H9 (cell line): ENCODE measurements around the gene EPB41. TPM values are rescaled to one million over a fixed set of nuclear protein-coding genes. Genes with fewer than 3 reads are reported as not detected.
A peak's percentile ranks its signal among the peaks of the same experiment; 100 is the strongest.

Experiments used
- DNase-seq: peaks from one replicate; pipeline ENCODE4 v3.0.0-alpha.2; 2017
- H2AFZ ChIP-seq: one replicate; pipeline ENCODE4 v1.6.1; 2013; ENCODE audit warnings: mild to moderate bottlenecking, low read length, control low read depth, moderate library complexity
- H2AK5ac ChIP-seq: 2 replicates; pipeline ENCODE4 v1.6.1; 2013; ENCODE audit warnings: low read length, control low read depth, mixed read lengths; ENCODE audit not compliant: insufficient read length
- H2BK120ac ChIP-seq: one replicate; pipeline ENCODE4 v1.6.1; 2013; ENCODE audit warnings: low read depth, mild to moderate bottlenecking, low read length, control low read depth, inconsistent platforms; ENCODE audit not compliant: poor library complexity, severe bottlenecking
- H2BK12ac ChIP-seq: 2 replicates; pipeline ENCODE4 v1.6.1; 2013; ENCODE audit warnings: low read length, control low read depth, mixed read lengths, low read depth; ENCODE audit not compliant: insufficient read length
- H2BK15ac ChIP-seq: 2 replicates; pipeline ENCODE4 v1.6.1; 2013; ENCODE audit warnings: low read depth, low read length, control low read depth
- H2BK20ac ChIP-seq: one replicate; pipeline ENCODE4 v1.6.1; 2013; ENCODE audit warnings: low read depth, mild to moderate bottlenecking, low read length, control low read depth, inconsistent platforms; ENCODE audit not compliant: poor library complexity, severe bottlenecking
- H2BK5ac ChIP-seq: 2 replicates; pipeline ENCODE4 v1.6.1; 2013; ENCODE audit warnings: low read length, control low read depth, mixed read lengths; ENCODE audit not compliant: insufficient read length
- H3K14ac ChIP-seq: 2 replicates; pipeline ENCODE4 v1.6.1; 2013; ENCODE audit warnings: low read length, control low read depth; ENCODE audit not compliant: insufficient read depth
- H3K18ac ChIP-seq: 2 replicates; pipeline ENCODE4 v1.6.1; 2013; ENCODE audit warnings: low read depth, mild to moderate bottlenecking, mixed read lengths, low read length, control low read depth; ENCODE audit not compliant: insufficient read length
- H3K23ac ChIP-seq: 2 replicates; pipeline ENCODE4 v1.6.1; 2013; ENCODE audit warnings: low read length, control low read depth, mixed read lengths, low read depth; ENCODE audit not compliant: insufficient read length
- H3K23me2 ChIP-seq: 2 replicates; pipeline ENCODE4 v1.6.1; 2013; ENCODE audit warnings: low read depth, mild to moderate bottlenecking, mixed read lengths, low read length, control low read depth; ENCODE audit not compliant: insufficient read length, poor library complexity, severe bottlenecking
- H3K27ac ChIP-seq: 2 replicates; pipeline ENCODE4 v1.5.1; 2013; ENCODE audit warnings: low read length, control low read depth, mixed read lengths, low read depth; ENCODE audit not compliant: insufficient read length
- H3K27me3 ChIP-seq: 2 replicates; pipeline ENCODE4 v1.6.1; 2013; ENCODE audit warnings: low read length, control low read depth, inconsistent platforms; ENCODE audit not compliant: insufficient read depth
- H3K4ac ChIP-seq: 2 replicates; pipeline ENCODE4 v1.6.1; 2013; ENCODE audit warnings: low read depth, mild to moderate bottlenecking, control low read depth, inconsistent platforms, low read length, moderate library complexity
- H3K4me1 ChIP-seq: 2 replicates; pipeline ENCODE4 v1.6.1; 2013; ENCODE audit warnings: low read length, control low read depth, inconsistent platforms; ENCODE audit not compliant: insufficient read depth
- H3K4me2 ChIP-seq: 2 replicates; pipeline ENCODE4 v1.6.1; 2013; ENCODE audit warnings: low read length, control low read depth, mixed read lengths; ENCODE audit not compliant: insufficient read length, insufficient read depth
- H3K56ac ChIP-seq: 2 replicates; pipeline ENCODE4 v1.6.1; 2013; ENCODE audit warnings: low read depth, mild to moderate bottlenecking, mixed read lengths, low read length, control low read depth; ENCODE audit not compliant: insufficient read length
- H3K79me1 ChIP-seq: 2 replicates; pipeline ENCODE4 v1.6.1; 2013; ENCODE audit warnings: low read depth, mild to moderate bottlenecking, moderate library complexity, low read length, control low read depth, inconsistent platforms; ENCODE audit not compliant: insufficient read depth, poor library complexity, severe bottlenecking
- H3K79me2 ChIP-seq: 2 replicates; pipeline ENCODE4 v1.6.1; 2013; ENCODE audit warnings: low read length, control low read depth, inconsistent platforms; ENCODE audit not compliant: insufficient read depth
- H3K9ac ChIP-seq: 2 replicates; pipeline ENCODE4 v1.6.1; 2013; ENCODE audit warnings: low read length, control low read depth, mixed read lengths; ENCODE audit not compliant: insufficient read length; ENCODE audit errors: extremely low read depth
- H3K9me3 ChIP-seq: one replicate; pipeline ENCODE4 v1.6.1; 2013; ENCODE audit warnings: low read depth, low read length, inconsistent platforms; ENCODE audit not compliant: control insufficient read depth
- H3T11ph ChIP-seq: one replicate; pipeline ENCODE4 v1.6.1; 2013; ENCODE audit warnings: mild to moderate bottlenecking, low read length, control low read depth, inconsistent platforms
- H4K20me1 ChIP-seq: one replicate; pipeline ENCODE4 v1.6.1; 2013; ENCODE audit not compliant: control insufficient read depth, insufficient read length, insufficient read depth
- H4K5ac ChIP-seq: 2 replicates; pipeline ENCODE4 v1.6.1; 2013; ENCODE audit warnings: low read depth, mild to moderate bottlenecking, mixed read lengths, low read length, control low read depth; ENCODE audit not compliant: insufficient read length
- H4K8ac ChIP-seq: replicated peaks from 2 replicates; pipeline ENCODE4 v1.6.1; 2013; ENCODE audit warnings: low read length, control low read depth, mixed read lengths, low read depth; ENCODE audit not compliant: insufficient read length
- H4K91ac ChIP-seq: 2 replicates; pipeline ENCODE4 v1.6.1; 2013; ENCODE audit warnings: low read depth, mild to moderate bottlenecking, moderate library complexity, mixed read lengths, low read length, control low read depth; ENCODE audit not compliant: insufficient read length
- H3K27ac Mint-ChIP-seq, 3 experiments: 2 replicates in 2 of 3; 3 replicates in 1 of 3; pipeline ENCODE4 v1.8.0; 2020 to 2021; ENCODE audit warnings: mixed read lengths in 3 of 3, mild to moderate bottlenecking in 1 of 3, moderate library complexity in 1 of 3
- H3K27me3 Mint-ChIP-seq: 2 replicates; pipeline ENCODE4 v1.8.0; 2021; ENCODE audit warnings: low read depth, mild to moderate bottlenecking, moderate library complexity, mixed read lengths
- H3K36me3 Mint-ChIP-seq, 3 experiments: 2 replicates in 2 of 3; 3 replicates in 1 of 3; pipeline ENCODE4 v1.8.0; 2020 to 2021; ENCODE audit warnings: low read depth in 3 of 3, mixed read lengths in 3 of 3; ENCODE audit not compliant: insufficient read depth in 1 of 3
- H3K4me1 Mint-ChIP-seq, 2 experiments: 2 replicates each; pipeline ENCODE4 v1.8.0; 2020; ENCODE audit warnings: mixed read lengths in 2 of 2
- H3K4me3 Mint-ChIP-seq, 2 experiments: 2 replicates in 1 of 2; 3 replicates in 1 of 2; pipeline ENCODE4 v1.8.0; 2020 to 2021; ENCODE audit warnings: mild to moderate bottlenecking in 2 of 2, mixed read lengths in 2 of 2, moderate library complexity in 1 of 2
- H3K9me3 Mint-ChIP-seq, 2 experiments: 2 replicates in 1 of 2; 3 replicates in 1 of 2; pipeline ENCODE4 v1.8.0; 2020; ENCODE audit warnings: mild to moderate bottlenecking in 2 of 2, mixed read lengths in 2 of 2, moderate library complexity in 1 of 2
- WGBS: extraction: QIAGEN DNeasy Blood & Tissue Kit; methylation state at CpG from one replicate; pipeline ENCODE4 v1.1.7; 2013; ENCODE audit warnings: missing lambda C conversion rate, low lambda C conversion rate, mixed read lengths; ENCODE audit not compliant: insufficient read length; ENCODE audit errors: extremely low coverage; 5-methylcytosine and 5-hydroxymethylcytosine counted together
- total RNA-seq: library from RNA; stranded (reverse); gene quantifications from 2 replicates; pipeline ENCODE4 v1.2.1, GENCODE V29; 2021
- TF ChIP-seq, protein P1 (sequence below): fragments of 200-600 bp; sonication (generic); conservative IDR thresholded peaks from 3 replicates; pipeline ENCODE4 v1.8.0; 2021; ENCODE audit warnings: antibody characterized with exemption, mild to moderate bottlenecking

The EPB41 gene
- total RNA-seq, 1 experiment from 2014 or later, result 75.4 TPM

DNA sequence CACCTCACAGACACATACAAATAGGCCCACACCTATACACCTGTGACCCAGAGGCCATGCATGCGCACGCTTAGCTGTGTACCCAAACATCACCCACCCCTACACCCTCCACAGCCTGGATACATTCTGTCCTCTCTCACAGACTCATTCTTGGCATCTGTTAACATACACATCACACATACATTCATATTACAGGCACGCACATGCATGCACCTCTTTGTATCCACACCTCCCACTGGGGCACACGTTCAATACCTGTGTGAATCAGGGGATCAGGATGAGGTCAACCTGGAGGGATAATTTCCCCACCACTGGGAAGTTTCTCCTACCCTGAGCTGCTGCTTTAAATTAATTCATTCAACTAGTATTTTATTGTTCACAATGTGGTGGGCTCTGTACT lies 35.6 kb upstream of the EPB41 start:
- H3K23ac ChIP-seq, result no peak overlapping the region
- H2BK12ac ChIP-seq, result no peak overlapping the region
- H3K56ac ChIP-seq, result no peak overlapping the region
- 0 out of 7 replicates have a peak overlapping the region, but pooled peaks of 1 of the 3 experiments have one; percentile 44 for H3K27ac Mint-ChIP-seq
- no peak overlapping the region for H3K18ac ChIP-seq
- no peaks in the 10 kb centered on the region for H3K36me3 Mint-ChIP-seq
- no peak overlapping the region for H3K4ac ChIP-seq
- no peak overlapping the region for H3K9ac ChIP-seq
- peaks cover 4% of the 10 kb centered on the region for H3K23me2 ChIP-seq
- peaks cover 17 to 21% of the 10 kb centered on the region in 2 experiments for H3K4me1 Mint-ChIP-seq
- no peak overlapping the region for H3K14ac ChIP-seq
- H4K20me1 ChIP-seq, result no peaks in the 10 kb centered on the region
- no peak overlapping the region for H2BK5ac ChIP-seq
- no peak overlapping the region for H2BK20ac ChIP-seq
- no peaks in the 10 kb centered on the region for H3K79me2 ChIP-seq
- H4K8ac ChIP-seq, result no peak overlapping the region
- peaks cover 6% of the 10 kb centered on the region; the same call in 1 of the 2 replicates for H3K4me1 ChIP-seq
- no peaks in the 10 kb centered on the region for H3K9me3 ChIP-seq
- H3K27me3 Mint-ChIP-seq, result peaks cover 6% of the 10 kb centered on the region
- no peak for DNase-seq
- H3K9me3 Mint-ChIP-seq, result no peaks in the 10 kb centered on the region; a peak in 1 of 5 replicates
- no peak overlapping the region for H2AFZ ChIP-seq
- no peak overlapping the region for H4K91ac ChIP-seq
- H2BK15ac ChIP-seq, result no peak overlapping the region
- no peaks in the 10 kb centered on the region for H3K79me1 ChIP-seq
- H4K5ac ChIP-seq, result no peak overlapping the region
- H2AK5ac ChIP-seq, result no peak overlapping the region
- H3T11ph ChIP-seq, result no peak overlapping the region
- H3K4me3 Mint-ChIP-seq, result no peak overlapping the region
- H3K4me2 ChIP-seq, result no peak overlapping the region
- H3K27ac ChIP-seq, result no peak overlapping the region
- TF ChIP-seq, protein P1, sequence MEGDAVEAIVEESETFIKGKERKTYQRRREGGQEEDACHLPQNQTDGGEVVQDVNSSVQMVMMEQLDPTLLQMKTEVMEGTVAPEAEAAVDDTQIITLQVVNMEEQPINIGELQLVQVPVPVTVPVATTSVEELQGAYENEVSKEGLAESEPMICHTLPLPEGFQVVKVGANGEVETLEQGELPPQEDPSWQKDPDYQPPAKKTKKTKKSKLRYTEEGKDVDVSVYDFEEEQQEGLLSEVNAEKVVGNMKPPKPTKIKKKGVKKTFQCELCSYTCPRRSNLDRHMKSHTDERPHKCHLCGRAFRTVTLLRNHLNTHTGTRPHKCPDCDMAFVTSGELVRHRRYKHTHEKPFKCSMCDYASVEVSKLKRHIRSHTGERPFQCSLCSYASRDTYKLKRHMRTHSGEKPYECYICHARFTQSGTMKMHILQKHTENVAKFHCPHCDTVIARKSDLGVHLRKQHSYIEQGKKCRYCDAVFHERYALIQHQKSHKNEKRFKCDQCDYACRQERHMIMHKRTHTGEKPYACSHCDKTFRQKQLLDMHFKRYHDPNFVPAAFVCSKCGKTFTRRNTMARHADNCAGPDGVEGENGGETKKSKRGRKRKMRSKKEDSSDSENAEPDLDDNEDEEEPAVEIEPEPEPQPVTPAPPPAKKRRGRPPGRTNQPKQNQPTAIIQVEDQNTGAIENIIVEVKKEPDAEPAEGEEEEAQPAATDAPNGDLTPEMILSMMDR, result no peak
- no peak overlapping the region for H2BK120ac ChIP-seq
- WGBS, result no CpG with 5 or more reads among the region's 4 CpGs
- H3K27me3 ChIP-seq, result no peaks in the 10 kb centered on the region
